VCaP (cell line): ENCODE results near the gene CDRT4.

Source experiments
- H3K27ac ChIP-seq: fragments of 450-650 bp; 2 replicates; pipeline ENCODE4 v1.5.1; 2017
- TF ChIP-seq, protein P1 (sequence below): fragments of 450-650 bp; conservative IDR thresholded peaks from 2 replicates; pipeline ENCODE4 v1.5.1; 2017; ENCODE audit warnings: mild to moderate bottlenecking, moderate library complexity

Gene CDRT4

DNA sequence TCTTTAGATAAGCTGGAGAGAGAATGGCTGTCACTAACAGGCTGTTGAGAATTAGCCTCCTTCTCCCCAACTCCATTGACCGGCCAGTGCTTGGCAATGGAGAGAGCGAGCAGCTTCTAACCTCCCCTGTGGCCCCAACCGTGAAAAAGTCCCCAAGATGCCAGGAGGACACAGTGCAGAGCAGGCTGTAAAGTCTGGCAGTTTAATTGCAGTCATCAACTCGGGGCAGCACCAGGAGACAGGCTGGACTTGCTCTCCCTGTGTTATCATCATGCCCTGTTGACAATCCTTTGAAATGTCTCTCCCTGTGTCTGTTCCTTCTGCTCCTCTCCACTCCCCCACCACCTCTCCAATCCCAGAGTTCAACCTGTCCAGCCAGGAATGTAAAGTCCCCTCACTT is 705 bp upstream of the CDRT4 start:
- TF ChIP-seq, protein P1, sequence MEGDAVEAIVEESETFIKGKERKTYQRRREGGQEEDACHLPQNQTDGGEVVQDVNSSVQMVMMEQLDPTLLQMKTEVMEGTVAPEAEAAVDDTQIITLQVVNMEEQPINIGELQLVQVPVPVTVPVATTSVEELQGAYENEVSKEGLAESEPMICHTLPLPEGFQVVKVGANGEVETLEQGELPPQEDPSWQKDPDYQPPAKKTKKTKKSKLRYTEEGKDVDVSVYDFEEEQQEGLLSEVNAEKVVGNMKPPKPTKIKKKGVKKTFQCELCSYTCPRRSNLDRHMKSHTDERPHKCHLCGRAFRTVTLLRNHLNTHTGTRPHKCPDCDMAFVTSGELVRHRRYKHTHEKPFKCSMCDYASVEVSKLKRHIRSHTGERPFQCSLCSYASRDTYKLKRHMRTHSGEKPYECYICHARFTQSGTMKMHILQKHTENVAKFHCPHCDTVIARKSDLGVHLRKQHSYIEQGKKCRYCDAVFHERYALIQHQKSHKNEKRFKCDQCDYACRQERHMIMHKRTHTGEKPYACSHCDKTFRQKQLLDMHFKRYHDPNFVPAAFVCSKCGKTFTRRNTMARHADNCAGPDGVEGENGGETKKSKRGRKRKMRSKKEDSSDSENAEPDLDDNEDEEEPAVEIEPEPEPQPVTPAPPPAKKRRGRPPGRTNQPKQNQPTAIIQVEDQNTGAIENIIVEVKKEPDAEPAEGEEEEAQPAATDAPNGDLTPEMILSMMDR = no peak
- H3K27ac ChIP-seq = no peak overlapping the region

DNA sequence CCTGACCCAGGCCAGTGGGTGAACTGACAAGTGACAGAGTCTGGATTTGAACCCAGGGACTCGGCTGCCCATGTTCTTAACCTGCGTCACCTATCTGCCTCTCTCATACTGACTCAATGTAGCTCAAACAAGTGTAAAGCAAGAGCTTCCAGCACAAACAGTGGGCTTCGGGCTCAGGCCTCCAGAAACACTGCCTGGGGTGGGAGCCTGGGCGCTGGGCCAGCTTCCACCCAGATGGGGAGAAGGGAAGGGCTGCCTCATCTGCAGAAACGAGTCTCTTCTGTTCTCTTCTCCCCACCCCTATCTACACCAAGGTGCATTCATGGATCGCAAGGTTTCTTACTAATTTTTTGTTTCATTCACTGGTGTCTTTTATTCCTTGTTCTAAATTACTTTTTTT is 1.3 kb downstream of the CDRT4 start:
- H3K27ac ChIP-seq = no peak overlapping the region
- TF ChIP-seq, protein P1 = no peak

DNA sequence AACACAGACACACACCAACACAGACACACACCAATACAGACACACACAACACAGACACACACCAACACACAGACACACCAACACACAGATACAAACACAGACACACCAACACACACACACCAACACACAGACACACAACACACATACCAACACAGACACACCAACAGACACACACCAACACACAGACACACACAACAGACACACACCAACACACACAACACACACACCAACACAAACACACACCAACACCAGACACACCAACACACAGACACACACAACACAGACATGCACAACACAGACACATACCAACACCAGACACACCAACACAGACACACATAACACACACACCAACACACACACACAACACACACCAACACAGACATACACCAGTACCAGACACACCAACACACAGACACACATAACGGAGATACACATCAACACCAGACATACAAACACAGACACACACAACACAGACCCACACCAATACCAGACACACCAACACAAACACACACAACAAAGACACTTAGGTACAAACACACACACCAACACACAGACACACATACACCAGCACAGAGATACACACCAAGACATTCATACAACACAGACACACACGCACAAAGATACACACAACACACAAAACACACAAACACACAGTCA is 2.2 kb downstream of the CDRT4 start:
- TF ChIP-seq, protein P1 = no peak
- H3K27ac ChIP-seq = no peak overlapping the region

DNA sequence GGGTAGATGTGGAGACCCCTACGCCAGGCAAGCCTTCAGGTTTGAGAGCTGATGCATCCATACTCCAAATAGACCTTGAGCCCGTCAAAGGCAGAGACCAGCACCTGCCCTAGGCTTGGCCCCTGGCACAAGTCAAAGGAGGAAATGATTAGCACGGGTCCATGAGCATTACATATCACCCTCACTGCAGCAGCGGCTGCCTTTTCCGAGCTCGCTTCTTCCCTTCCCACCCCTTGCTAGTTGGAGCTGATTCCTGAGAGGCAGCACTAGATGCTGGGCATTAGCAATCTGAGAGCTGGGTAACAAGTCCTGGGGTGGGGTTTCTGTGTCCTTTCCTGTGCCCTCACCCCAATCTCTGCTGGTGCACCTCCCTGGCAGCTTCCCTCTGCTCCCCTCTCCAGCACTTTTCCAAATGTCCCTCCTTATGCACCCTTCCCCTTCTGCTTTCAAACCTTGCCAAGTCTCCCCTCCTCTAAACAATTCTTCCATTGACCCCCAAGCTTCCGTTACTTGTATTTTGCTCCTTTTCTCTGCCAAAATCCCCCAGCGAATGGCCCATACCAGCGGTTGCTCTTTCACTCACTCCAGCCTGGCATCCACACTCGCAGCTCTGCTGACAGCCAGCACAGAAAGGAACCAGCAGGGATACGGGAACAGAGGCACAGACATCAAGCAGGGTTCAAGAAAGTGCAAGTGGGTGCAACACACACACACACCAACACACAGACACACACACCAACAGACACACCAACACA is 3.0 kb downstream of the CDRT4 start:
- no peak overlapping the region for H3K27ac ChIP-seq
- TF ChIP-seq, protein P1 = no peak

DNA sequence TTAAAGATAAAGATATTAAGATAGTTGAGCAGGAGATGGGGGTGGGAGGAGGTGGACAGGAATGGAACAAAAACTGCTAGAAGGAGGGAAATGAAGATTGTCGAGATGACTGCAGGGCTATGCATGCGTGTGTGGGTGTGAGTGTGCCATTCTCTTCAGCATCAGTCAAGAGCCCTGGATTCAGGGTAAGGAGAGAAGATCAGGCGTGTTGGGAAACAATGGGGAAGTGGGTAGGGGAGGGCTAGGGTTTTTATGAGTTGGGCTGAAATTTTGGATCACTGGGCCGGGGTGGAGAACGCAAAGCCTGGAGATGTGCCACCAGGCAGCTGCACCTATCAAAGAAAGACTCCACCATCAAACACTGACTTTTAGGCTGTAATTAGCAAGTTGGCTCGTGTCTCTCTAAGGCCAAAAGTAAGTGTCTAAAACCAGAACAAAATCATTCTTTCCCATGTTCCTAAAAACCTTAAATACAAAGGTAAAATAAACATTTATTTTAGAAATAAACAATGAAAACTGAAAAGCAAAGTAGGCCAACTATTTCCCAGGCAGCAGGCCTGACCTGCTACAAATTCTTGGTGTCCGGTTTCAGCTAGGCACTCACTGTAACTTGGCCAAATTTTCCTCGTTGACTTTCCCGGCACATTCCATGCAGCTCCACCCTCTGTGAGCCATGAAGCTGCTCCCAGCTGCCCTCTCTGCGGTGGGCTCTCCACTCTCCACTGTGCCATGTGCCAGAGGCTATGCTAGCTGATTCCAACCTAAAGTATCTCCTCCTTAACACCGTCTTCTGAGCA is 4.2 kb downstream of the CDRT4 start:
- TF ChIP-seq, protein P1 = no peak
- H3K27ac ChIP-seq = no peak overlapping the region

DNA sequence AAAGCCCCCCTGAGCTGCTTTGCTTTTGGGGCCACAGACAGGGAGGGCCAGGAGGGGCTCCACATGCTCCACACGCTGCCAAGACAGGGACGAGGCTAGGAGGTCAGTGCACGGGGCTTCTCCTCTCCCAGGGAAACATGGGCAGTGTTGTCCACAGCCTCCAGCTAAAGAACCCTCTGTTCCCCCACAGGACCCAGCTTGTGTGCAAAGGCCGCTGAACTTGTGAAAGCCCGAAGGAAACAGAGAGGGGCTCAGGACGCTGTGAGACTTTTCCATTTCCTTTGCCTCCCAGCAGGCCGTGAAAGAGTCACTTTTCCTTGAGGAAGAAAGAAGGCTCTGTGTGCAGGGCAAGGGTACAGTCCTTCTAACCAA is 9.7 kb downstream of the CDRT4 start:
- TF ChIP-seq, protein P1 = no peak
- H3K27ac ChIP-seq = no peak overlapping the region
